NCI-H524 treated with DMSO at 0.1 percent for 48 hours (cell line): ENCODE data around the gene UMPS.

Source experiments
- DNase-seq: peaks from one replicate; lab custom pipeline; 2025; lab: John Stamatoyannopoulos, UW

Gene UMPS

GRCh38 chr3:124730129-124730940 lies at the start of gene UMPS:
Gene UMPS, plus strand, starts transcription at chr3:124730452. Its CDS starts 20 bp downstream, at chr3:124730472.
- peak; percentile 75 for DNase-seq

DNA sequence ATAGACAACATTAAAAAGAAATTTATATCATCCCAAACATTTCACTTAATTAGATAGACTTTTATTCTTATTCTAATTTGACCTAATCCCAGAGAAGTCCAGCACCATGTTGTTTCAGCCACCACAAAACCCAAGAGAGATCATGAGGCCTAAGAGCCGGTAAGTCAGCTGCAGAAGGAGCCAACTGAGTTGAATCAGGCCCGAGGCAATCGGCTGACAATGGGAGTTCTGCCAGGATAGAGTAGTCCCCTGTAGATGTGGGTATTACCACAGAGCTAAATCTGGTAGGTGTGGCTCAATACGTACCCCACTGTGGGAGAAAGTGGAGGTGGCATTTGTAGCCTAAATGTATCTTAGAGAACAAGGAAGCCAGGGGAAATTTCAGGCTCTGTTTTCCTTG lies 49.7 kb upstream of the UMPS start:
- no peak for DNase-seq

DNA sequence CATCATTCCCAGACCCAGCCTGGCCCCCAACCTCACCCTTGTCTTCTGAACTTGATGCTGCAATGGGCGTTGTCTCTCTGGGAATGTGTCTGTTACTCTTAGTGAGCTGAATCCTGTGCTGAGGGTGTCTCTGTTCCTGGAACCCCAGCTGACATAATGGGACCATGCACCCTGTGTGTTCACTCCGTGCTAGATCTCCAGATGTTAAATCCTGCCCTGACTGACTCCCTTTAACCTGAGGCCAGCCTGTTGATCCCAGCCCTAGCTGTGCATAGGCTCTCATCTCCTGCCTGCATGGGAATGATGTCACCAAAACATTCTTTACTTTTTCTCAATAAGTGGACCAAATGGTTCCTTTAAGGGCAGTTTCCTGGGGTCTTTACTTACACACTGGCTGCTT lies 48.0 kb upstream of the UMPS start:
- DNase-seq, result no peak

- DNase-seq, result no peak
Observed at GRCh38 chr3:124684459-124684858, 45.8 kb upstream of the UMPS start.

- DNase-seq, result no peak
Observed at GRCh38 chr3:124685067-124685466, 45.2 kb upstream of the UMPS start.

DNA sequence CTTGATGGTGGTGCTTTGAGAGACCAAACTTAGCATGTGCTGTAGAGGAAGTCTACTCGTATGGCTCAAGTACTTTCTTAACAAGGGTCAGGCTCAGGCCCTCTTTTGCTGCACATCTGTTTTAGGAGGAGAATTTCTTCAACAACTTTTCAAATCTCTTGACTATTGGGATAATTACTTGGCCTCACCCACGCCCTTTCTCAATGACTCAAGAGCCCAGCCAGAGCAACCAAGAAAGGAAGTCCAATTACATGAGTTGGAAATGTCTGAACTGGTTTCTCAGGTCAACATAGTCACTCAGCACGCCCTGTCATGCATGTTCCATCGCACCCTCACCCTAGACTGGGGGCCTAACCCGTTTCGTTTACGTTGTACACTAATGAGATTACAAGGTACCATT lies 44.8 kb upstream of the UMPS start:
- DNase-seq, result no peak

GRCh38 chr3:124686028-124686670 lies 44.1 kb upstream of the UMPS start:
- no peak for DNase-seq

DNA sequence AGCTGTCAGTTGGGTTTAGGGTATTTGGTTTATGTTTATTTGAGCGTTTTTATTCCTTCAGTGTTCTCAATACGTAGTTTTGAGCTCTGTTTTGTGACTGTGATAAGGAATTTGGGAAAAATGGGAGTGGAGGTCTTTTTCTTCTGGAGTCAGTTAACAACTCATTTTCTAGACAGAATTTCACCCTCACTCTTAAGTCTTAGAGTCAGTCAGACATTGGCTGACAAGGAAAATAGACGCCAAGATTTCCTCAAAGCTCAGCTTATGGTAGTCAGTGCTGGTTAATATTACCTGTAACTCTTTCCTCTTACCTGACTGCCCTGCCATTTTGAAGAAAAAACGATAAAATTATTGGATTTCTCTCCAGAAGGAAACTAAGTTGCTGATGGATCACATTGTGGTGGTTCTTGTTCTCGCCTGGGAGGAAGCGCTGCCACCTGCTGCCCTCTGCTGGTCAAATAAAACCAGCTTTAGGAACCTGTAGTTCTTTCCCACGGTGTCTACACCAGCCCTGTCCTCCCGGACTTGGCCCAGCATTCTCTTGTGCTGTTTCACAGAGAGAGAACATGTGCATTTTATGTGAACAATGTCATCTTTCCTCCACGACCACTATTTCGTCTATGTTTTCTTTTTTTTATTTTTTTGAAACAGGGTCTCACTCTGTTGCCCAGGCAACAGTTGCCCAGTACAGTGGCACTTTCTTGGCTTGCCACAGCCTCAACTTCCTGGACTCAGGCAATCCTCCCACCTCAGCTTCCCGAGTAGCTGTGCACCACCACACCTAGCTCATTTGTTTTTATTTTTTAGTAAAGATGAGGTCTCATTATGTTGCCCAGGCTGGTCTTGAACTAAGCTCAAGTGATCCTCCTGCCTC lies 41.4 kb upstream of the UMPS start:
- DNase-seq, result peak; percentile 11

DNA sequence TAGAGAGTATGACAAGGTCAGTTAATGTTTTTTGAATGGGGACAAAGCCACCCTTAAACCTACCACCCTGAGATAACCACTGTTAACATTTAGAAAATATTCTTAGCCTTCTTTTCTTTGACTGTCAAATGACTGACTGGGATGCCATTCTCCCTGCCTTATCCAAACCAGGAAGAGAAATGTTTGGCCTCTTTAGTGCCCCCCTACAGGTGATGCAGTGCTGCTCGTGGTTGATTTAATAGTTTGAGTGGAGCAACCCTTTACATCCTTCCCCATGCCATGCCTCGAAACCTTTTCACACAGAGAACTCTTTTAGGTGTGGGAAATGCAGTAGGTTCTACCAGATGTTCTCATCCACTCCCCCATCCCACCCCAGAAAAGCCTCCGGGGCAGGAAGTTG lies 38.7 kb upstream of the UMPS start:
- no peak for DNase-seq

- no peak for DNase-seq
Observed at GRCh38 chr3:124694486-124694885, 35.8 kb upstream of the UMPS start.

GRCh38 chr3:124695369-124695768 lies 34.9 kb upstream of the UMPS start:
- DNase-seq, result no peak

GRCh38 chr3:124696006-124696405 lies 34.2 kb upstream of the UMPS start:
- no peak for DNase-seq

DNA sequence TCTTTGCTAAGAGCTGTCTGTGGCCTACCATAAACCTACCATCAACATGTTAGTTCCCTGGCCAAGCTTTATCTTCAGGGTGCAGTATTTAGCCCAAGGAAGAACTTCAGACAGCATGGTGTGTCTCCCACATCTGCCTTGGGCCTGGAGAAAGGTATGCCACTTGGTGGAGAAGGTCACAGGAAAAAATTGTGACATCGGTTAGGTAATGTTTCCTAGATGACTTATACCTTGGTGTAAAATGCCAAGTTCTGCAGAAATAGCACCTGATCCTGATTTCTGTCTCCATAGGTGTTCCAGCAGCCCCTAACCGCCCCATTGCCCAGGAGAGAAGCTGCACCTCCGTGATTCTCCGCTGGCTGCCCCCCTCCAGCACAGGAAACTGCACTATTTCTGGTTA lies 33.0 kb upstream of the UMPS start:
- no peak for DNase-seq

DNA sequence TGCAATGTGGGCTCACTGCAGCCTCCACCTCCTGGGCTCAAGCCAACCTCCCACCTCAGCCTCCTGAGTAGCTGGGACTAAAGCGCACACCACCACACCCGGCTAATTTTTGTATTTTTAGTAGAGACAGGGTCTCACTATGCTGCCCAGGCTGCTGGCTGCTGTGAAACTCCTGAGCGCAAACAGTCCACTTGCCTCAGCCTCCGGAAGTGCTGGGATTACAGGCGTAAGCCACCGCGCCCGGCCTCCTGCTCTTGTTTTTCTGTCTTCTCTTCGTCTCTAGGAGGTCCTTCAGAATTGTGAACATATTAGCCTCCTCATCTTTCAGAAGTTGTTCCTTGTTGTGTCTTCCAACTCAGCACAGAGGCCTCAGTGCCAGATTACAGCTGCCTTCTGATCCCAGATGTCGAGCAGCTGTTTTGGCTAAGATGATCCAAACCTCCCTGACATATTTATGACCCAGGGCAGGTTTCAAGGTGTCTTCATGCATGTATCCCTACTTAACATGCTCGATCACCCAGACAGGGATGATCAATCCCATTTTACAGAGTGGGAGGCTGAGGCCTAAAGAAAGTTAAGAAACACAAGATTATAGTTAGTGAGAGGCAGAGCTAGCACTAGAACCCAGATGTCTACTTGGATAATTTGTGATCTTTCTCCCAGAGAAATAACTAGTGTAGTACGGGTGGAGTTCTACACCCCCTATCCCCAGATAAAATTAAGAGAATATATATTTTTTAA lies 32.1 kb upstream of the UMPS start:
- DNase-seq, result no peak

DNA sequence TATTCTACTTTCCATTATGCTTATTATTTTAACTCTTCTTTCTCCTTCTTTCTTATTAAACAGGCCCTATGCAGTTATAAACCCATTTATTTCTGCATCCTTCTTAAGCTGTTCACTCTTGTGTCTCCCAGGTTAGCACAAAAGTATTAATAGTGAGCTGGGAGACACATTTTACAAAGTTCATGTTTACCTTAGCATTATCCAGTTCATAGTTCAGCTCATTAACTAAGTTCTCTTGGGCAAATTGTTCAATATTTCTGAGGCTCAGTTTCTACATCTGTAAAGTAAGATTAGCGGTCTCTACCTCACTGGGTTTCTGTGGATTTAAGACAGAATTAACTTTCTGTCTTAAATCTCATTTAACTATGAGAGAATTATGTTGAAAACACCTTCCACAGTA lies 31.2 kb upstream of the UMPS start:
- no peak for DNase-seq

GRCh38 chr3:124699686-124700396 lies 30.4 kb upstream of the UMPS start:
- DNase-seq, result no peak

GRCh38 chr3:124700880-124701684 lies 29.2 kb upstream of the UMPS start:
- DNase-seq, result no peak

GRCh38 chr3:124701687-124702086 lies 28.6 kb upstream of the UMPS start:
- DNase-seq, result no peak

- no peak for DNase-seq
Observed at GRCh38 chr3:124702950-124703349, 27.3 kb upstream of the UMPS start.

DNA sequence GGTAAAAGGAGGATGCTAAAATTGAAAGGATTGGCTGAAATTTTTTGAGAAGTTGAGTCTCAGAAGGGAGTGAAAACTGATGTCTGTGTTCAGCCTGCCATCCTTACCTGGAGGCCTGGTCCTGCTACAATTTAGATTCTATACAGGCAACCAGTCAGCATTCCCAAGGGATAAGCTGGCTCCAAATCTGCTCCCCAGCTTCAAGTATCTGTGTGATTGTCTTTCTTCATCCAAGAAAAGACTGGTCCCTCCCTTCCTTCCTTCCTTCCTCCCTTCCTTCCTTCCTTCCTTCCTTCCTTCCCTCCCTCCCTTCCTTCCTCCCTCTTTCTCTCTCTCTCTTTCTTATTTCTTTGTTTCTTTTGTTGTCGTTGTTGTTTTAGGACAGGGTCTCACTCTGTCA lies 24.7 kb upstream of the UMPS start:
- DNase-seq, result no peak
